Tibial nerve (tissue), 3 donors: ENCODE results near the gene PILRB.

Experiments used
- CTCF ChIP-seq, 5 experiments: fragments of 200-600 bp in 3 of 5; fragments of 450-650 bp in 2 of 5; sonication (generic) in 3 of 5; IDR thresholded peaks; one replicate each; pipeline ENCODE4 v1.5.1; 2016 to 2019; ENCODE audit warnings: antibody characterized with exemption in 5 of 5, mild to moderate bottlenecking in 3 of 5, moderate library complexity in 2 of 5
- POLR2A ChIP-seq, 2 donors: fragments of 450-650 bp; IDR thresholded peaks; one replicate each; pipeline ENCODE4 v1.6.1; 2017; ENCODE audit warnings: antibody characterized with exemption in 2 of 2, mild to moderate bottlenecking in 2 of 2, moderate library complexity in 2 of 2

DNA sequence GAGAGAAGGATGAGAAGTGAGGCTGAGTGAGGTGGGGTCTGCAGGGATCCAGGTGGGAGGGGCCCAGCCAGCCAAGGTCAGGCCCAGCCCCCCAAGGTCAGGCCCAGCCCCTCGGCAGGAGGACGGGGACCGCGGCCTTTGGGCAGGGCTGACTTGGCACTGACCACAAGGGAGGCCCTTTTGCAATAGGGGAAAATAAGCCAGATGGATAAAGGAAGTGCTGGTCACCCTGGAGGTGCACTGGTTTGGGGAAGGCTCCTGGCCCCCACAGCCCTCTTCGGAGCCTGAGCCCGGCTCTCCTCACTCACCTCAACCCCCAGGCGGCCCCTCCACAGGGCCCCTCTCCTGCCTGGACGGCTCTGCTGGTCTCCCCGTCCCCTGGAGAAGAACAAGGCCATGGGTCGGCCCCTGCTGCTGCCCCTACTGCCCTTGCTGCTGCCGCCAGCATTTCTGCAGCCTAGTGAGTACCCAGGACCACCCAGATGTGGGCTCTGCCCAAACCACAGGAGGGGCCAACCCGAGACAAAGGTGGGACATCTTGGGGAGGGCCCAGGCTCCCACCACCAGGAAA lies 15.4 kb downstream of the PILRB start, which contains the start of gene PILRA:
- no peak for TF ChIP-seq CTCF (IDR thresholded peaks at IDR 0.05)
- TF ChIP-seq POLR2A (IDR thresholded peaks at IDR 0.05) = peak in 1 of 2 donors; percentile 29
